Neural progenitor cell (in vitro differentiated cells): ENCODE measurements around the gene CCS.

Experiments used
- CTCF ChIP-seq: fragments of 200-600 bp; sonication (generic); IDR thresholded peaks from 2 replicates; pipeline ENCODE4 v1.5.1; 2017; ENCODE audit warnings: antibody characterized with exemption, mild to moderate bottlenecking
- EZH2 ChIP-seq: fragments of 200-600 bp; sonication (generic); IDR thresholded peaks from 2 replicates; pipeline ENCODE4 v1.6.1; 2017; ENCODE audit warnings: antibody characterized with exemption, mild to moderate bottlenecking, moderate library complexity
- EZH2phosphoT487 ChIP-seq: fragments of 200-600 bp; sonication (generic); IDR thresholded peaks from 2 replicates; pipeline ENCODE4 v1.6.1; 2017; ENCODE audit warnings: antibody characterized with exemption

DNA sequence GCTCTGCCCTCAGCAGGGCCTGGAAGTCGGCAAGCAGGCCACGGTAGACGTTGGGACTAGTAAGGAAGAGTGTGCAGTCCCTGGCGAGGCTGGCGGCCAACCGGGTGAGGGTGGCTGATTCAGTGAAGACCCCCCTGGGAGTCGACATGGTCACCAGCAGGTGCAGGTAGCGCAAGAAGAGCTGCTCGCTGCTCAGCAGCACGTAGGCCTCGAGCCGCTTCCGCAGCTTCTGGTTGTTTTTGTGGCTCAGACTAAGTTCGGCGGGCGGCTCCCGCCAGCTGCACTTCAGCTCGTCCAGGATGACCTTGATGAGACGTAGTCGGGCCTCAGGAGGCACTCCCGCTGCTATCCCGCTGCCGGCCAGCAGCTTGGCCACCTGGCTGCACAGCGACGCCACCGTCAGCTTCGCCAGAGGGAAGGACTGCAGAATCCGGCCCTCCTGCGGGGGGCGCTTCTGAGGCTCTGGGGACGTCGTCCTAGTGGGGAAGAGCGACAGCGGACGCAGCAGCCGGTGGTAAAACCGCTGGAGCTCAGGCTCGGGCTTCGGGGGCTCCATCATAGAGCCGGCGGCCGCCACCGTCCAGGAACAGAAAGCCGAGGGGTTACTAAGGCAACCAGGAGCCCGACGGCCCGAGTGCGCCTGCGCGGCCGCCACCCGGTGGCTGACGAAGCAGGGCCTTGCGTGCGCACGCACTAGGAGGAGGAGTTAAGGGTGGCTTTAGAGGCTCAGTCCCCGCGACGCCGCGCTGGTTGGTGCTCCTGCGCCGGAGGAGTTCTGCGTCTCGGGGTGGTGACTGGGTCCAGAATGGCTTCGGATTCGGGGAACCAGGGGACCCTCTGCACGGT, at the start of gene CCS, which contains the start of gene CCDC87:
- TF ChIP-seq CTCF, result peak; percentile 76
- no peak for TF ChIP-seq EZH2
- TF ChIP-seq EZH2phosphoT487, result no peak
